ENCODE results near the gene PCYT2.
"Not testable (repeated sequence)": the region's sequence is repeated elsewhere in the genome, so short reads cannot be mapped to it uniquely, and the experiment has no call there.

The PCYT2 gene

DNA sequence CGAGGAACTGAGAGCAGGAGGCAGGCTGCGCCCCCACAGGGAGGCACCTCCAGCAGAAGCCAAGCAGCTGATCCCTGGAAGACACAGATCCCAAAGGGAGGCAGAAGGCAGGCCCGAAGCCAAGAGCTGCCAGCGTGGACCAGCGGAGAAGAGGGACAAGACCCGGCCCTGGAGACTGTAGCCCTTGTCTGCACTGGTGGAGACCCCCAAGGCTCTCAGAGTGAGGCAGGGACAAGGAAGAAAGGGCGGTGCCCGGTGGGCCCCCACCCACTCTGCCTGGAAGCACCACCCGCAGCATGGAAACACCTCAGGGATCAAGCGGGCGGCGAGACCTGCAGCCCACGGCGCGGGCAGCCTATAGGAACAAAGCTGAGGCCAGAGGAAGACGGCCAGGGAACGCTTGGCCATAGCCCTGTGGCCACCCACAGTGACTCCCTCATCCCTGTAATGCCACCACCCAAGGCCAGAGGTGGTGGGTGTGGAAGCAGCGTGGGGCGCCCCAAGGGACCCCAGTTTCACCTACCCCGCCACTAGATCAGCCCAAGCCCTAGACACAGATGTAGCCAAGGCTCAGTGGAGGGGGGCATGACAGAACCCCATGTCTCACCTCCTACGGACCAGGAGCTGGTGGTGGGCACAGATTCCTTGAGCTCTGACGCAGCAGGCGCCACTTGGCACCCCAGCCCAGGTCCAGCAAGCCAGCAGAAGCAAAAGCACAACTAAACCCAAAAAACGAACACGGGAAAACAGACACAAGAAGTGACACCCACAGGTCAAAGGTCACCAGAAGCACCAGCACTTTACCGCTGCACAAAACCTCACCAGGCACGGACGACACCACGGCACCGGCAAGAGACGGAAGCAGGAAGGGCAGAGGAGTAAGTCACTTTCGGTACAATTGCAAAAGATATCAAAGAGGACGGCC lies 9.7 kb upstream of the PCYT2 start:
- H3K27me3 Mint-ChIP-seq (ENCODE audit: low read depth) = peaks cover 4% of the 10 kb centered on the region
- H3K9me3 Mint-ChIP-seq = no peaks in the 10 kb centered on the region
- H3K36me3 Mint-ChIP-seq (ENCODE audit: low read depth) = peaks cover 21% of the 10 kb centered on the region
- peaks cover 23% of the 10 kb centered on the region for H3K4me1 Mint-ChIP-seq
- peak overlapping the region in 2 of 3 experiments; percentile 37 to 51 for H3K4me3 Mint-ChIP-seq
- H3K27ac Mint-ChIP-seq = peak overlapping the region in 2 of 3 experiments; percentile 32 to 67
- TF ChIP-seq, protein P1, sequence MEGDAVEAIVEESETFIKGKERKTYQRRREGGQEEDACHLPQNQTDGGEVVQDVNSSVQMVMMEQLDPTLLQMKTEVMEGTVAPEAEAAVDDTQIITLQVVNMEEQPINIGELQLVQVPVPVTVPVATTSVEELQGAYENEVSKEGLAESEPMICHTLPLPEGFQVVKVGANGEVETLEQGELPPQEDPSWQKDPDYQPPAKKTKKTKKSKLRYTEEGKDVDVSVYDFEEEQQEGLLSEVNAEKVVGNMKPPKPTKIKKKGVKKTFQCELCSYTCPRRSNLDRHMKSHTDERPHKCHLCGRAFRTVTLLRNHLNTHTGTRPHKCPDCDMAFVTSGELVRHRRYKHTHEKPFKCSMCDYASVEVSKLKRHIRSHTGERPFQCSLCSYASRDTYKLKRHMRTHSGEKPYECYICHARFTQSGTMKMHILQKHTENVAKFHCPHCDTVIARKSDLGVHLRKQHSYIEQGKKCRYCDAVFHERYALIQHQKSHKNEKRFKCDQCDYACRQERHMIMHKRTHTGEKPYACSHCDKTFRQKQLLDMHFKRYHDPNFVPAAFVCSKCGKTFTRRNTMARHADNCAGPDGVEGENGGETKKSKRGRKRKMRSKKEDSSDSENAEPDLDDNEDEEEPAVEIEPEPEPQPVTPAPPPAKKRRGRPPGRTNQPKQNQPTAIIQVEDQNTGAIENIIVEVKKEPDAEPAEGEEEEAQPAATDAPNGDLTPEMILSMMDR (IDR thresholded peaks at IDR 0.05; ENCODE audit: unreplicated experiment in 3 of 3) = no peak

DNA sequence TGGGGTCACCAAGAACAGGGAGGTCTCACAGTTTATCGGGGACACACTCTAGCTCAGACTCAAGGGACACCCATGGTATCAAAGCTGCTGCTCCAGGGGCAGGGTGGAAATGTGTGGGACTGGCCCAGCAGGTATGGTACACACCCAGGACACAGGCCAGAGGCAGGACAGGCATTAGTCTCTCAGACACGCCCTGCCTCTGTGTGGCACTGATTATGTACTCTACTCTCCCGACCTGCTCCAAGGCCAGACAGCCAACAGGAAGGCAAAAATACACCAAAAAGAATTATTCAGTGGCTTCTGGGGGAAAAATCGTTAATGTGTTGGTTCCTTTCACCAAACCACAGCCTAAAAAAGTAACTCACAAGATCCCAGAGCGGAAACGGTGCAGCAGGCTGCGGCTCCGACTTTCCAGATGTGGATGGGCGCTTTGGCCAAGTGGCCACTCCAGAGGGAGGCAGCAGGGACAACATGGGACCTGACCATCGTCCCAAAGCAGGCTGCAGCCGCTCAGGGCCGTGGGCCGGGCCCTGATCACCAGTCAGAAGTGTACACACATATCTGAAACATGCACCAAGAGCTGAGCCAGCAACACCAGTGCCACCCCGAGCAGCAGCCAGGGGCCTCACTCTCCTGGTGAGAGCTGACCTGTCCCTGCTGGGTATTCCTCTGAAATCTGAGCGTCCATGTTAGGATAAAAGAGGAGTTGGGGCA lies 7.8 kb upstream of the PCYT2 start:
- peaks cover 17% of the 10 kb centered on the region for H3K4me1 Mint-ChIP-seq
- peaks cover 24% of the 10 kb centered on the region for H3K36me3 Mint-ChIP-seq (ENCODE audit: low read depth)
- no peak overlapping the region for H3K27ac Mint-ChIP-seq
- H3K9me3 Mint-ChIP-seq = no peaks in the 10 kb centered on the region
- H3K27me3 Mint-ChIP-seq (ENCODE audit: low read depth) = peaks cover 4% of the 10 kb centered on the region
- TF ChIP-seq, protein P1 (IDR thresholded peaks at IDR 0.05; ENCODE audit: unreplicated experiment in 3 of 3) = no peak
- H3K4me3 Mint-ChIP-seq = peak overlapping the region; percentile 85 to 88 (median 87)

DNA sequence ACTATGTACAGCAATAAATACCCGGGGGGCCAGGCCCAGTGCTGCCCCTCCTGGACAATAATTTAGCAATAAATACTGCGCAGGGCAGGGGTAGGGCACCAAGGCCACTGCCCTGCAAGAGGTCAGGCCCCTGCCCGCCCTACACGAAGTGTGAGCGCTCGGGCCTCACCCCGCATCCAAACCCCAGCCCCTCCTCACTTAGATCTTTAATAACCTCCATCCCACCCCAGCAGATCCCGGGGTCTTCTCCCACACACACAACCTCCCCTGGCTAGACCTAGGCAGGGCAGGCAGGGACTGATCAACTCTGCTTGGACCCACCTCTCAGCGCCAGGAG lies 7.1 kb upstream of the PCYT2 start:
- H3K27me3 Mint-ChIP-seq (ENCODE audit: low read depth); H3K9me3 Mint-ChIP-seq; H3K27ac Mint-ChIP-seq: not testable (repeated sequence)
- peaks cover 14% of the 10 kb centered on the region for H3K4me1 Mint-ChIP-seq
- peaks cover 27% of the 10 kb centered on the region for H3K36me3 Mint-ChIP-seq (ENCODE audit: low read depth)
- peak overlapping the region; percentile 85 to 88 (median 87) for H3K4me3 Mint-ChIP-seq

DNA sequence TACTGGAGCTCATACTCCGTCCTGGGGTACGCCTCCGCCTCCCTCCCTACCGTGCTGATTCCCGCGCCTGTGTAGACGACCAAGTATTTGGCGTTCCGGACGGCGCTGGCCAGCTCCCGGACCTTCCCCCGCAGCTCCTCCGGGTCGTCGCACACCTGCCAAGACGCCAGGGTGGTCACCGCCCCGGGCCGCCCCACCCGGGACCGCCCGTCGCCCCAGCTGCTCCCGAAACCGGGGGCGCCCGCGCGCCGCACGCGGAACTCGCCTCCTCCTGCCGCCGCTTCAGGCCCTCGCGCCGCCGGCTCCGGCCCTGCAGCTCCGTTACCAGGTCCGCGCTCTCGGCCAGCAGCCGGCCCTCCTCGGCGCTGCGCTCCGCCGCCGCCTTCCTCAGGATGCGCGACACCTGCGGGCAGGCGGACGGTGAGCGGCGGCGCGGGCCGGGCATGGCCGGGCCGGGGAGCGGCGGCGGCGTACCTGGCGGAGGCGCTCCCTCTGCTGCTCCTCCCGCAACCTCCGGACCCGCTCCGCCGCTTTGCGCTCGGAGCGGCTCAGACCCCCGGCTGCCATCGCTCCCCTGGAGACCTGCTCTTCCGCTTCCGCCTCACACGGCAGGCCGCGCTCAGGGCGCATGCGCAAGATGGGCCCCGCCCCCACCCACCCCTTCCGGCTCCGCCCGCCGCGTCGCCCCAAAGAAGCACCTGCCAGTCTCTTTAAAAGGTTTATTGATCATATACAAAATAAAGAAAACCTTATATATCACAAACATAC lies 6.5 kb upstream of the PCYT2 start, which contains the start of gene SIRT7:
SIRT7 (minus strand) TSS at position 612 of the 768 bp plus-strand sequence; CDS start at position 567, 45 bp downstream.
- H3K36me3 Mint-ChIP-seq (ENCODE audit: low read depth) = peaks cover 33% of the 10 kb centered on the region
- H3K9me3 Mint-ChIP-seq = no peaks in the 10 kb centered on the region
- peak within 1 kb of the TSS; percentile 85 to 88 (median 87) for H3K4me3 Mint-ChIP-seq
- H3K27me3 Mint-ChIP-seq (ENCODE audit: low read depth) = peaks cover 4% of the 10 kb centered on the region
- TF ChIP-seq, protein P1 (IDR thresholded peaks at IDR 0.05; ENCODE audit: unreplicated experiment in 3 of 3) = peak in 1 of 3 experiments; percentile 17
- H3K4me1 Mint-ChIP-seq = peaks cover 12% of the 10 kb centered on the region
- H3K27ac Mint-ChIP-seq = peak within 1 kb of the TSS in 1 of 3 experiments; percentile 23

DNA sequence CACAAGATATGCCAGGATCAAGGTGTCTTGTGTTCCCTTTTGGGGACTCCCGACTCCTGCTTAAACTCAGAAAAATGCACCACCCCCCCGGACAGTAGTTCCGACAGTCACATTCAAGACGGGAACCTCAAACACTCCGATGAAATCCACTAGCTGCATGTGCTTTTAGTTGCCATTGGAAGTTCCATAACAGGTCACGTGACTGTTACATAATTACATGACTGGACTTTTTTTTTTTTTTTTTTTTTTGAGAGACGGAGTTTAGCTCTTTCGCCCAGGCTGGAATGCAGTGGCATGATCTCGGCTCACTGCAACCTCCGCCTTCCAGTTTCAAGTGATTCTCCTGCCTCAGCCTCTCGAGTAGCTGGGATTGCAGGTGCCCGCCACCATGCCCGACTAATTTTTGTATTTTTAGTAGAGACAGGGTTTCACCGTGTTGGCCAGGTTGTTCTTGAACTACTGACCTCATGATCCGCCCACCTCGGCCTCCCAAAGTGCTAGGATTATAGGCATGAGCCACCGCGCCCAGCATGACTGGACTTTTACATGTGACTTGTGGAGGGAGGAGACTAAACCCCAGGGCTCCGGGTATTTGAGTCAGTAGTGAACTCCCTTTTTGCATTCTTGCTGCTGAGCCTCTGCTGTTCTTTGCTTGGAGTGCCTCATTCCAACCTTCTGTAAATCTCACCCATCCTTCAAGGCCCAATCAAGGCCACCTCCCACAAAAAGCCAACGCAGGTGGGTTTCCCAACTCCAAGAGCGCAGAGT lies 5.2 kb upstream of the PCYT2 start:
- TF ChIP-seq, protein P1 (IDR thresholded peaks at IDR 0.05; ENCODE audit: unreplicated experiment in 3 of 3) = no peak

More for the DNA sequence above, 5.2 kb upstream of the PCYT2 start:
- Mint-ChIP-seq H3K27me3 (ENCODE audit: low read depth) (peaks cover 4% of the 10 kb centered on the region), H3K36me3 (ENCODE audit: low read depth) (peaks cover 34% of the 10 kb centered on the region), H3K9me3 (no peaks in the 10 kb centered on the region), H3K4me1 (peaks cover 12% of the 10 kb centered on the region), H3K4me3 (peak overlapping the region; percentile 78 to 80 (median 78)), H3K27ac (no peak overlapping the region)
